ENCODE data around the gene SLFN12L. TPM values are rescaled to one million over a fixed set of nuclear protein-coding genes. Genes with fewer than 3 reads are reported as not detected.

SLFN12L gene
- not detected for total RNA-seq
- not detected for polyA plus RNA-seq (2013, experiment 1 of 2)
- polyA plus RNA-seq (2013, experiment 2 of 2) = not detected
- long read RNA-seq, experiment 1 = 0 reads
- long read RNA-seq, experiment 2 = 0 reads
- long read RNA-seq, experiment 3, partial matches to known transcripts = 1 of 1 reads
- long read RNA-seq, experiment 3, other reads (novel, unspliced or antisense) = 0 of 1 reads
- long read RNA-seq, experiment 4 = 0 reads

GRCh38 chr17:35537601-35538141, at the start of gene SLFN12L:
Gene SLFN12L, minus strand, starts transcription at chr17:35537678. Its CDS starts 15,314 bp downstream, at chr17:35522364.
- H3K36me3 Mint-ChIP-seq (ENCODE audit: low read depth) = no peaks in the 10 kb centered on the region
- Histone ChIP-seq H3K27ac (ENCODE audit: low read depth, low read length) (no peak within 1 kb of the TSS), H3K9ac (ENCODE audit: extremely low read depth, low read length, poor library complexity, severe bottlenecking) (no peak within 1 kb of the TSS), H3K9me3 (ENCODE audit: control insufficient read depth, low read length) (no peaks in the 10 kb centered on the region), H3K4me1 (ENCODE audit: control insufficient read depth, insufficient read depth, low read length) (no peaks in the 10 kb centered on the region), H3K4me3 (ENCODE audit: low read length) (no peak within 1 kb of the TSS), H3K27me3 (ENCODE audit: control insufficient read depth, insufficient read depth, low read length, poor library complexity, severe bottlenecking) (no peaks in the 10 kb centered on the region), H3K36me3 (ENCODE audit: control insufficient read depth, insufficient read depth, low read length) (no peaks in the 10 kb centered on the region)
- no peaks in the 10 kb centered on the region for H3K9me3 Mint-ChIP-seq
- H3K4me1 Mint-ChIP-seq = no peaks in the 10 kb centered on the region
- no peaks in the 10 kb centered on the region for H3K27me3 Mint-ChIP-seq (ENCODE audit: insufficient read depth)
- H3K4me3 Mint-ChIP-seq = no peak within 1 kb of the TSS
- DNase-seq = no peak
- TF ChIP-seq CTCF (conservative IDR thresholded peaks at IDR 0.05) = no peak
- 94 to 96% methylated on average over 2 of the region's 2 CpGs for WGBS, 2 experiments (ENCODE audit: insufficient coverage in 1 of 2, insufficient read length in 1 of 2)
- no peak within 1 kb of the TSS for H3K27ac Mint-ChIP-seq

GRCh38 chr17:35586569-35587073, 49.1 kb upstream of the SLFN12L start:
- Histone ChIP-seq H3K36me3 (ENCODE audit: control insufficient read depth, insufficient read depth, low read length) (no peaks in the 10 kb centered on the region), H3K4me3 (ENCODE audit: low read length) (peak overlapping the region; percentile 97), H3K27ac (ENCODE audit: low read depth, low read length) (peak overlapping the region; percentile 93), H3K4me1 (ENCODE audit: control insufficient read depth, insufficient read depth, low read length) (peaks cover 13% of the 10 kb centered on the region), H3K9ac (ENCODE audit: extremely low read depth, low read length, poor library complexity, severe bottlenecking) (peak overlapping the region; percentile 96), H3K9me3 (ENCODE audit: control insufficient read depth, low read length) (no peaks in the 10 kb centered on the region), H3K27me3 (ENCODE audit: control insufficient read depth, insufficient read depth, low read length, poor library complexity, severe bottlenecking) (peaks cover 23% of the 10 kb centered on the region)
- no peaks in the 10 kb centered on the region for H3K9me3 Mint-ChIP-seq
- H3K36me3 Mint-ChIP-seq (ENCODE audit: low read depth) = no peaks in the 10 kb centered on the region
- TF ChIP-seq CTCF (conservative IDR thresholded peaks at IDR 0.05) = no peak
- 53 to 74% methylated on average over 3 to 7 of the region's 7 CpGs for WGBS, 2 experiments (ENCODE audit: insufficient coverage in 1 of 2, insufficient read length in 1 of 2)
- H3K4me3 Mint-ChIP-seq = peak overlapping the region; percentile 95
- peaks cover 15% of the 10 kb centered on the region for H3K4me1 Mint-ChIP-seq
- peak overlapping the region; percentile 99 for H3K27ac Mint-ChIP-seq
- H3K27me3 Mint-ChIP-seq (ENCODE audit: insufficient read depth) = peaks cover 18% of the 10 kb centered on the region
- DNase-seq = no peak

- Mint-ChIP-seq H3K9me3 (no peaks in the 10 kb centered on the region), H3K4me1 (peaks cover 9% of the 10 kb centered on the region), H3K27ac (no peak overlapping the region), H3K36me3 (ENCODE audit: low read depth) (no peaks in the 10 kb centered on the region), H3K4me3 (no peak overlapping the region), H3K27me3 (ENCODE audit: insufficient read depth) (peaks cover 18% of the 10 kb centered on the region)
- no peak overlapping the region for H3K4me3 ChIP-seq (ENCODE audit: low read length)
- WGBS, 2 experiments (ENCODE audit: insufficient coverage in 1 of 2, insufficient read length in 1 of 2) = 78% methylated on average over 1 of the region's 1 CpG; no CpG with 5 or more reads in 1 of the 2 experiments
- no peak for TF ChIP-seq CTCF (conservative IDR thresholded peaks at IDR 0.05)
- H3K36me3 ChIP-seq (ENCODE audit: control insufficient read depth, insufficient read depth, low read length) = no peaks in the 10 kb centered on the region
- no peaks in the 10 kb centered on the region for H3K9me3 ChIP-seq (ENCODE audit: control insufficient read depth, low read length)
- H3K9ac ChIP-seq (ENCODE audit: extremely low read depth, low read length, poor library complexity, severe bottlenecking) = no peak overlapping the region
- DNase-seq = no peak
- peaks cover 5% of the 10 kb centered on the region for H3K4me1 ChIP-seq (ENCODE audit: control insufficient read depth, insufficient read depth, low read length)
- H3K27me3 ChIP-seq (ENCODE audit: control insufficient read depth, insufficient read depth, low read length, poor library complexity, severe bottlenecking) = peaks cover 23% of the 10 kb centered on the region
- H3K27ac ChIP-seq (ENCODE audit: low read depth, low read length) = no peak overlapping the region
Measured at GRCh38 chr17:35584061-35584460, 46.6 kb upstream of the SLFN12L start.
